Measurements from ENCODE around the gene AP4M1.

DNA sequence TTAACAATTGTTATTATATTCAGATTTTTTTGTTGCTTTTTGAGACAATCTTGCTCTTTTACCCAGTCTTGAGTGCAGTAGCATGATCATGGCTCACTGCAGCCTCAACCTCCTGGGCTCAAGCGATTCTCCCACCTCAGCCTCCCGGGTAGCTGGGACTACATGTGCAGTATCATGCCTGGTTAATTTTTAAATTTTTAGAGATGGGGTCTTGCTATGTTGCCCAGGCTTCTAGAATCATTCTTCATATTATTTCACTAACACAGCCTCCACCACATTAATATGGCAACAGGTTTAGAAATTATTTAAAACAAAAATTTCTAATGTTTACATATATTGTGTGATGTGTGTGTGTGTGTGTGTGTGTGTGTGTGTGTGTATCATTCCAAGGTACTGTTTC, 45.8 kb downstream of the AP4M1 start:
- TF ChIP-seq, protein P1, sequence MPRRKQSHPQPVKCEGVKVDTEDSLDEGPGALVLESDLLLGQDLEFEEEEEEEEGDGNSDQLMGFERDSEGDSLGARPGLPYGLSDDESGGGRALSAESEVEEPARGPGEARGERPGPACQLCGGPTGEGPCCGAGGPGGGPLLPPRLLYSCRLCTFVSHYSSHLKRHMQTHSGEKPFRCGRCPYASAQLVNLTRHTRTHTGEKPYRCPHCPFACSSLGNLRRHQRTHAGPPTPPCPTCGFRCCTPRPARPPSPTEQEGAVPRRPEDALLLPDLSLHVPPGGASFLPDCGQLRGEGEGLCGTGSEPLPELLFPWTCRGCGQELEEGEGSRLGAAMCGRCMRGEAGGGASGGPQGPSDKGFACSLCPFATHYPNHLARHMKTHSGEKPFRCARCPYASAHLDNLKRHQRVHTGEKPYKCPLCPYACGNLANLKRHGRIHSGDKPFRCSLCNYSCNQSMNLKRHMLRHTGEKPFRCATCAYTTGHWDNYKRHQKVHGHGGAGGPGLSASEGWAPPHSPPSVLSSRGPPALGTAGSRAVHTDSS (tag by site-specific recombination; IDR thresholded peaks at IDR 0.05), result no peak
- TF ChIP-seq, protein P2, sequence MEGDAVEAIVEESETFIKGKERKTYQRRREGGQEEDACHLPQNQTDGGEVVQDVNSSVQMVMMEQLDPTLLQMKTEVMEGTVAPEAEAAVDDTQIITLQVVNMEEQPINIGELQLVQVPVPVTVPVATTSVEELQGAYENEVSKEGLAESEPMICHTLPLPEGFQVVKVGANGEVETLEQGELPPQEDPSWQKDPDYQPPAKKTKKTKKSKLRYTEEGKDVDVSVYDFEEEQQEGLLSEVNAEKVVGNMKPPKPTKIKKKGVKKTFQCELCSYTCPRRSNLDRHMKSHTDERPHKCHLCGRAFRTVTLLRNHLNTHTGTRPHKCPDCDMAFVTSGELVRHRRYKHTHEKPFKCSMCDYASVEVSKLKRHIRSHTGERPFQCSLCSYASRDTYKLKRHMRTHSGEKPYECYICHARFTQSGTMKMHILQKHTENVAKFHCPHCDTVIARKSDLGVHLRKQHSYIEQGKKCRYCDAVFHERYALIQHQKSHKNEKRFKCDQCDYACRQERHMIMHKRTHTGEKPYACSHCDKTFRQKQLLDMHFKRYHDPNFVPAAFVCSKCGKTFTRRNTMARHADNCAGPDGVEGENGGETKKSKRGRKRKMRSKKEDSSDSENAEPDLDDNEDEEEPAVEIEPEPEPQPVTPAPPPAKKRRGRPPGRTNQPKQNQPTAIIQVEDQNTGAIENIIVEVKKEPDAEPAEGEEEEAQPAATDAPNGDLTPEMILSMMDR (tag by site-specific recombination; IDR thresholded peaks at IDR 0.05), result no peak
- TF ChIP-seq ZNF366 (tag by site-specific recombination; conservative IDR thresholded peaks at IDR 0.05) (no peak), ZNF140 (tag by site-specific recombination; IDR thresholded peaks at IDR 0.05) (no peak), ZNF423 (tag by site-specific recombination; IDR thresholded peaks at IDR 0.05) (no peak), ZBTB21 (tag by site-specific recombination; IDR thresholded peaks at IDR 0.05) (no peak), ZNF174 (tag by site-specific recombination; IDR thresholded peaks at IDR 0.05) (no peak), OVOL3 (tag by site-specific recombination; IDR thresholded peaks at IDR 0.05) (no peak), ZSCAN30 (tag by site-specific recombination; IDR thresholded peaks at IDR 0.05) (no peak)
- TF ChIP-seq, protein P3, sequence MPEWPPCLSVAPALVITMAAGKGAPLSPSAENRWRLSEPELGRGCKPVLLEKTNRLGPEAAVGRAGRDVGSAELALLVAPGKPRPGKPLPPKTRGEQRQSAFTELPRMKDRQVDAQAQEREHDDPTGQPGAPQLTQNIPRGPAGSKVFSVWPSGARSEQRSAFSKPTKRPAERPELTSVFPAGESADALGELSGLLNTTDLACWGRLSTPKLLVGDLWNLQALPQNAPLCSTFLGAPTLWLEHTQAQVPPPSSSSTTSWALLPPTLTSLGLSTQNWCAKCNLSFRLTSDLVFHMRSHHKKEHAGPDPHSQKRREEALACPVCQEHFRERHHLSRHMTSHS (tag by site-specific recombination; IDR thresholded peaks at IDR 0.05), result no peak
